Fibroblast of mammary gland (primary cell): ENCODE measurements around the gene STIM1.
"Not testable (repeated sequence)": the region's sequence is repeated elsewhere in the genome, so short reads cannot be mapped to it uniquely, and the experiment has no call there.

Experiments
- DNase-seq: peaks from one replicate; pipeline ENCODE4 v3.0.0-alpha.2; 2010; ENCODE audit warnings: low read depth
- H3K4me3 ChIP-seq: 2 replicates; pipeline ENCODE4 v1.5.1; 2011; ENCODE audit warnings: low read depth, mild to moderate bottlenecking, low read length, moderate library complexity; ENCODE audit not compliant: control insufficient read depth
- CTCF ChIP-seq: conservative IDR thresholded peaks from 2 replicates; pipeline ENCODE4 v1.5.1; 2011; ENCODE audit warnings: low read depth, low read length, inconsistent platforms; ENCODE audit not compliant: control insufficient read depth, insufficient read depth

STIM1 gene

GRCh38 chr11:3996651-3997050 is 141.2 kb downstream of the STIM1 start:
- TF ChIP-seq CTCF = no peak
- no peak for DNase-seq
- no peak overlapping the region for H3K4me3 ChIP-seq

GRCh38 chr11:4004753-4005152 is 149.3 kb downstream of the STIM1 start:
- not testable (repeated sequence) for H3K4me3 ChIP-seq, DNase-seq

- no peak for TF ChIP-seq CTCF
- DNase-seq = no peak
- no peak overlapping the region for H3K4me3 ChIP-seq
Observed at GRCh38 chr11:4006946-4007680, 151.6 kb downstream of the STIM1 start.

- DNase-seq = no peak
- TF ChIP-seq CTCF = no peak
- H3K4me3 ChIP-seq = no peak overlapping the region
Observed at GRCh38 chr11:4008116-4008515, 152.7 kb downstream of the STIM1 start.

- not testable (repeated sequence) for H3K4me3 ChIP-seq, DNase-seq
Observed at GRCh38 chr11:4016602-4017001, 161.1 kb downstream of the STIM1 start.

GRCh38 chr11:4017129-4017528 is 161.7 kb downstream of the STIM1 start:
- no peak for DNase-seq
- TF ChIP-seq CTCF = no peak
- no peak overlapping the region for H3K4me3 ChIP-seq

- no peak overlapping the region for H3K4me3 ChIP-seq
- TF ChIP-seq CTCF = no peak
- DNase-seq = no peak
Observed at GRCh38 chr11:4018641-4019040, 163.2 kb downstream of the STIM1 start.

- TF ChIP-seq CTCF = no peak
- no peak overlapping the region for H3K4me3 ChIP-seq
- no peak for DNase-seq
Observed at GRCh38 chr11:4019891-4020290, 164.4 kb downstream of the STIM1 start.
